ENCODE results near the gene VAT1L. TPM values are rescaled to one million over a fixed set of nuclear protein-coding genes. Genes with fewer than 3 reads are reported as not detected.
A peak's percentile ranks its signal among the peaks of the same experiment; 100 is the strongest.

Gene VAT1L, protein sequence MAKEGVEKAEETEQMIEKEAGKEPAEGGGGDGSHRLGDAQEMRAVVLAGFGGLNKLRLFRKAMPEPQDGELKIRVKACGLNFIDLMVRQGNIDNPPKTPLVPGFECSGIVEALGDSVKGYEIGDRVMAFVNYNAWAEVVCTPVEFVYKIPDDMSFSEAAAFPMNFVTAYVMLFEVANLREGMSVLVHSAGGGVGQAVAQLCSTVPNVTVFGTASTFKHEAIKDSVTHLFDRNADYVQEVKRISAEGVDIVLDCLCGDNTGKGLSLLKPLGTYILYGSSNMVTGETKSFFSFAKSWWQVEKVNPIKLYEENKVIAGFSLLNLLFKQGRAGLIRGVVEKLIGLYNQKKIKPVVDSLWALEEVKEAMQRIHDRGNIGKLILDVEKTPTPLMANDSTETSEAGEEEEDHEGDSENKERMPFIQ
- not detected for total RNA-seq

- H3K4me1 Mint-ChIP-seq (ENCODE audit: low read depth), result peaks cover 12% of the 10 kb centered on the region
- intact Hi-C loops (cut with micrococcal nuclease), result loop anchor here (5.0 kb wide), 2 partner anchors 66 to 111 kb away; partner anchors contain the start of gene NUDT7
- POLR2A ChIA-PET, result no interaction called here
- peak within 1 kb of the TSS; percentile 69 for H3K4me3 Mint-ChIP-seq
- peaks cover 65% of the 10 kb centered on the region for H3K27me3 Mint-ChIP-seq
- no peak within 1 kb of the TSS for H3K27ac Mint-ChIP-seq
- CTCF ChIA-PET, result no interaction called here
- no peaks in the 10 kb centered on the region for H3K36me3 Mint-ChIP-seq
- no peaks in the 10 kb centered on the region for H3K9me3 Mint-ChIP-seq
- DNase-seq, result peak; percentile 17
These were observed at the start of gene VAT1L for GRCh38 chr16:77788181-77789084. VAT1L (plus strand) TSS chr16:77788564; CDS start chr16:77788683, 119 bp downstream.

GRCh38 chr16:77738706-77739558 is 49.4 kb upstream of the VAT1L start:
- H3K36me3 Mint-ChIP-seq, result peaks cover 4% of the 10 kb centered on the region
- H3K27me3 Mint-ChIP-seq, result no peaks in the 10 kb centered on the region
- no peak for DNase-seq
- peaks cover 4% of the 10 kb centered on the region for H3K4me1 Mint-ChIP-seq (ENCODE audit: low read depth)
- no peak overlapping the region for H3K4me3 Mint-ChIP-seq
- no peak overlapping the region for H3K27ac Mint-ChIP-seq
- H3K9me3 Mint-ChIP-seq, result peaks cover 4% of the 10 kb centered on the region
- POLR2A ChIA-PET, result no interaction called here
- intact Hi-C loops (cut with micrococcal nuclease), result no loop called here
- CTCF ChIA-PET, result no interaction called here

DNA sequence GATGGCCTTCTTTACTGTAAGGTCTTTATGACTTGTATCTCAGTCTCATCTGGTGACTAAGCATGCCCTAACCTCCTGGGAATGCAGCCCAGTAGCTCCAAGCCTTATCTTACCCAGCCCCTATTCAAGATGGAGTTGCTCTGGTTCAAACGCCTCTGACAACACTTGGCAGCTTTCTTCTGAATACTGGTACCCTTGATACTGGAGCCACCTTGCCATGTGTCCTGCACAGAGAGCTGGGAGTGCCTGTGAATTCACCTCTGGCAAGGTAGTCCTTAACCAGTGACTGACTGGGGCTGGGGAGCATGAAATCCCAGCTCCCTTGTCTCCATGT is 48.8 kb upstream of the VAT1L start:
- no peak for DNase-seq
- Mint-ChIP-seq H3K9me3 (peaks cover 2% of the 10 kb centered on the region), H3K4me3 (no peak overlapping the region), H3K4me1 (ENCODE audit: low read depth) (peaks cover 4% of the 10 kb centered on the region), H3K27me3 (no peaks in the 10 kb centered on the region), H3K36me3 (peaks cover 2% of the 10 kb centered on the region), H3K27ac (no peak overlapping the region)
- CTCF ChIA-PET, result no interaction called here
- intact Hi-C loops (cut with micrococcal nuclease), result no loop called here
- POLR2A ChIA-PET, result no interaction called here

- Mint-ChIP-seq H3K4me3 (no peak overlapping the region), H3K4me1 (ENCODE audit: low read depth) (no peaks in the 10 kb centered on the region), H3K27ac (no peak overlapping the region), H3K9me3 (no peaks in the 10 kb centered on the region), H3K36me3 (no peaks in the 10 kb centered on the region), H3K27me3 (peaks cover 4% of the 10 kb centered on the region)
- DNase-seq, result no peak
- POLR2A ChIA-PET, result no interaction called here
- intact Hi-C loops (cut with micrococcal nuclease), result no loop called here
- CTCF ChIA-PET, result no interaction called here
These were observed 44.2 kb upstream of the VAT1L start for GRCh38 chr16:77744141-77744540.

DNA sequence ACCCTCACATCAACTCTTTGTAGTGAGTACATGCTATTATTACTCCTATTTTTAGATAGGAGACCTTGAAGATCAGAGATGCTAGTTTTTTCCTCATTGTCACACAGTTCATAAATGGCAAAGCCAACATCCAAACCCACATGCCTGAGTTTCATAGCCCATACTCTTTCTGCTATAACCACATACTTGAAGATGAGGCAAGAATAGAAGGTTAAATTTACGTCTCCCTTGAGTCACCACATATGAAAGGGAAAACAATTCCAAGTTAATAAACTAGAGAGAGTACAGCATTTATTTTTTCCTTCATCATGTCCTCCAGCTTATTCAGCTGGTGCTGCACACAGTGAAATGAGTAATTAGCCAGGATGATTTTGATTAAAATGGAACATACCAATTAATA is 42.4 kb upstream of the VAT1L start:
- peaks cover 6% of the 10 kb centered on the region for H3K27me3 Mint-ChIP-seq
- intact Hi-C loops (cut with micrococcal nuclease), result no loop called here
- DNase-seq, result no peak
- H3K4me3 Mint-ChIP-seq, result no peak overlapping the region
- no peaks in the 10 kb centered on the region for H3K9me3 Mint-ChIP-seq
- H3K4me1 Mint-ChIP-seq (ENCODE audit: low read depth), result no peaks in the 10 kb centered on the region
- no peaks in the 10 kb centered on the region for H3K36me3 Mint-ChIP-seq
- ChIA-PET POLR2A (no interaction called here), CTCF (no interaction called here)
- no peak overlapping the region for H3K27ac Mint-ChIP-seq

DNA sequence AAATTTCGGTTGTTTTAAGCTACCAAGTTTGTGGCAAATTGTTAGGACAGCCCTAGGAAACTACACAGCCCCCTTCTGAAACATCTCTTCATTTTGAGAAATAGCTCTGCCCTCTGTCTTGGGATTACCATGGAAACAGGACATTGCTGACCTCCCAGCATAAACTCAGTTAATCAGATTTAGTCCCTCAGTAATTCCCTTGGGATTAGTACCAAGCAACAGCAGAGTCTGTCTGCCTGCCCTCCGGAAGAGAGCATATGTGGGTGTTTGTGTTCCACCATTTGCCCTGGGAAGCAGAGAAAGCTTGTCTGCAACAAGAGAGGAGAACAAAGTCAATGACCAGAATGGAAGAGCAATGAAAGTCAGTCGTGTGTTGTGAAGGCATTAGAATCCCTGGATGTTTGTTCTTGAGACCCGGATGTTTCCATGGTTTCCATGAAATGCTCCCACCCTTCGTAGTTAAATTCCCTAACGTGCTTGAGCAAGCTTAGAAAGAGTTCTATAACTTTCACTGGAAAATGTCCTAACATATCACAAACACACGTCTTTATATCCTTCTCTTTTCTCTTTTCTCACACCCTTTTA is 39.9 kb upstream of the VAT1L start:
- intact Hi-C loops (cut with micrococcal nuclease), result no loop called here
- Mint-ChIP-seq H3K36me3 (no peaks in the 10 kb centered on the region), H3K4me3 (no peak overlapping the region), H3K4me1 (ENCODE audit: low read depth) (no peaks in the 10 kb centered on the region), H3K27me3 (peaks cover 8% of the 10 kb centered on the region), H3K27ac (no peak overlapping the region), H3K9me3 (no peaks in the 10 kb centered on the region)
- ChIA-PET POLR2A (no interaction called here), CTCF (no interaction called here)
- no peak for DNase-seq

DNA sequence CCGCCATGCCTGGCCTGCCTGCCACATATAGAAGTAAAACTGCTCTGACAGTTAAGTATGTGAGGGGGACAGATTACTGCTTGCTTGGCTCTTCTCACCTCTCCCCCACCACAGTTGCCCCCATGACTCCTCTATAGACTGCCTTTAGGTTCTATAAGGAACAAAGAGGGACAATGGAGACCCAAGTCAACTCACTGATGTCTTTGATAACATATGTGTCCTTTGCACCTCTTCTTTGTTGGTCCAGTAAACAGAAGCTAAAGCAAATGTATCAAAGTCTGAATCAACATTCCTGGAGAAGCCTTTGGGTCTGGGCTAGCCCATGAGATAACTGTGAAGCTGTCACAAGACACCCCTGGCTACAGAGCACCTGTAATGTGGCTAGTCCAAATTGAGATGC is 38.9 kb upstream of the VAT1L start:
- POLR2A ChIA-PET, result no interaction called here
- intact Hi-C loops (cut with micrococcal nuclease), result no loop called here
- no peak overlapping the region for H3K4me3 Mint-ChIP-seq
- no peak for DNase-seq
- H3K36me3 Mint-ChIP-seq, result no peaks in the 10 kb centered on the region
- H3K27ac Mint-ChIP-seq, result no peak overlapping the region
- H3K9me3 Mint-ChIP-seq, result no peaks in the 10 kb centered on the region
- H3K27me3 Mint-ChIP-seq, result peaks cover 8% of the 10 kb centered on the region
- H3K4me1 Mint-ChIP-seq (ENCODE audit: low read depth), result no peaks in the 10 kb centered on the region
- CTCF ChIA-PET, result no interaction called here

DNA sequence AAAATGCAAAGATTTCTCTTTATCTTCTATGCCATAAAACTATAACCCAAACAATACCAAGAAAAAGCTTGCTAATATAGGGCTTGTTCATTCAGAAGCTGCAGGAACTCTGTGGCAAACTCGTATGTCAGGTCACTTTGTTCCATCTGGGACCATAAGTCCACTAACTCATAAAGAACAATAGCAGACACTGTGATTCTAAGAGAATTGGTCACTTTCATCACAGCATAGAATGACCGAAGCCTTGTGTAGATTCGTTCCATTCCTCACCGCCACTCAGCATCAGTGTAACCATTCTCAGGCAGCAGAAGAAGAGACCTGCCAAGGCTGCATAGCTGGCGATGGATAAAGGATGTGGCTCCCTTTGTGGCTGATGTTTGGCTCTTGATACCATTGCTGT is 30.3 kb upstream of the VAT1L start:
- H3K27me3 Mint-ChIP-seq, result peaks cover 3% of the 10 kb centered on the region
- H3K27ac Mint-ChIP-seq, result no peak overlapping the region
- H3K9me3 Mint-ChIP-seq, result no peaks in the 10 kb centered on the region
- no peak for DNase-seq
- intact Hi-C loops (cut with micrococcal nuclease), result no loop called here
- no peaks in the 10 kb centered on the region for H3K4me1 Mint-ChIP-seq (ENCODE audit: low read depth)
- ChIA-PET CTCF (no interaction called here), POLR2A (no interaction called here)
- H3K4me3 Mint-ChIP-seq, result no peak overlapping the region
- H3K36me3 Mint-ChIP-seq, result no peaks in the 10 kb centered on the region

DNA sequence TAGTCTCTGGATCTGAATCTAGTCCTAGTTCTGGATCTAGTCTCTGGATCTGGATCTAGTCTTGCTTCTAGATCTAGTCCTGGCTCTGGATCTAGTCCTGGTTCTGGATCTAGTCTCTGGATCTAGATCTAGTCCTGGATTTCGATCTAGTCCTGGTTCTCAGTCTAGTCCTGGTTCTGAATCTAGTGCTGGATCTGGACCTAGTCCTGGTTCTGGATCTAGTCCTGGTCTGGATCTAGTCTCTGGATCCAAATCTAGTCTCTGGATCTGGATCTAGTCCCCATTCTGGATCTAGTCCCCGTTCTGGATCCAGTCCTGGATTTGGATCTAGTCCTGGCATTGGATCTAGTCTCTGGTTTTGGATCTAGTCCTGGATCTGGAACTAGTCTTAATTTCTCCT is 29.9 kb upstream of the VAT1L start:
- ChIA-PET POLR2A (no interaction called here), CTCF (no interaction called here)
- no peaks in the 10 kb centered on the region for H3K36me3 Mint-ChIP-seq
- H3K4me1 Mint-ChIP-seq (ENCODE audit: low read depth), result no peaks in the 10 kb centered on the region
- no peak overlapping the region for H3K27ac Mint-ChIP-seq
- DNase-seq, result no peak
- H3K4me3 Mint-ChIP-seq, result no peak overlapping the region
- H3K9me3 Mint-ChIP-seq, result no peaks in the 10 kb centered on the region
- intact Hi-C loops (cut with micrococcal nuclease), result no loop called here
- H3K27me3 Mint-ChIP-seq, result peaks cover 3% of the 10 kb centered on the region

- Mint-ChIP-seq H3K9me3 (no peaks in the 10 kb centered on the region), H3K36me3 (no peaks in the 10 kb centered on the region), H3K27me3 (peaks cover 3% of the 10 kb centered on the region), H3K4me1 (ENCODE audit: low read depth) (no peaks in the 10 kb centered on the region), H3K4me3 (no peak overlapping the region), H3K27ac (no peak overlapping the region)
- ChIA-PET CTCF (no interaction called here), POLR2A (no interaction called here)
- no peak for DNase-seq
- intact Hi-C loops (cut with micrococcal nuclease), result no loop called here
These were observed 29.2 kb upstream of the VAT1L start for GRCh38 chr16:77759201-77759600.

DNA sequence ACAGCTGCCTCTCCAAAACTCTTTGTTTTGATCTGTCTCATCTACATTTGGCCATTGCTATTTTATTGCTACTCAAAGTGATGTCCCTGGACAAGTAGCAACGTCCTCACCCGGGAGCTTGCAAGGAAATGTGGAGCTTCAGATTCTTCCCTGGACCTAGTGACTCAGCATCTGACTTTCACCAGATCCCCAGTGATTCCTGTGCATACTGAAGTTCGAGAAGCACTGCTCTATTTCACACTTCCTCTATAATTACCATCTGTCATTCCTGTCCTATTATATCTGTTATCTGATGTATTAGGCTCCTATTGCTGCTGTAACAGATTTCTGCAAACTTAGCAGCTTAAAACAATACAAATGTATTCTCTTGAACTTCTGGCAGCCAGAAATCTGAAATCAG is 28.5 kb upstream of the VAT1L start:
- ChIA-PET CTCF (no interaction called here), POLR2A (no interaction called here)
- no peak for DNase-seq
- H3K9me3 Mint-ChIP-seq, result no peaks in the 10 kb centered on the region
- intact Hi-C loops (cut with micrococcal nuclease), result no loop called here
- no peak overlapping the region for H3K4me3 Mint-ChIP-seq
- no peaks in the 10 kb centered on the region for H3K4me1 Mint-ChIP-seq (ENCODE audit: low read depth)
- no peak overlapping the region for H3K27ac Mint-ChIP-seq
- H3K36me3 Mint-ChIP-seq, result no peaks in the 10 kb centered on the region
- peaks cover 3% of the 10 kb centered on the region for H3K27me3 Mint-ChIP-seq

DNA sequence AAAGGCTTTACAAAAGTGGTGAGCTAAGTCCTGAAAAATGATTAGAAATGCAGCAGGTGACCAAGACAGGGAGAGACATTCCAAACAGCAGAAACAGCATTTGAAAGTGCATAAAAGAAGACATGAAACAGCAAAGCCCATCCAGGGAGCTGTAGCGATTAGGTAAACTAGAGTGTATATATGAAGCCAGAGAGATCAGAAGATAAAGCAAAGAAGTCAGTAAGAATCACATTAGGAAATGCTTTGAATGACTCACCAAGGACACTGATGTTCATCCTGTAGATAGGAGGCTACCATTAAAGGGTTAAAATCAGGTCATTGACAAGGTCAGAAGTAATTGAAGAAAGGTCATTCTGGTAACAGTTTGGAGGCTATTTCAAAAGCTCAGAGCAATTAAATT is 27.6 kb upstream of the VAT1L start:
- H3K4me1 Mint-ChIP-seq (ENCODE audit: low read depth), result no peaks in the 10 kb centered on the region
- intact Hi-C loops (cut with micrococcal nuclease), result no loop called here
- H3K4me3 Mint-ChIP-seq, result no peak overlapping the region
- no peaks in the 10 kb centered on the region for H3K36me3 Mint-ChIP-seq
- ChIA-PET POLR2A (no interaction called here), CTCF (no interaction called here)
- no peaks in the 10 kb centered on the region for H3K9me3 Mint-ChIP-seq
- H3K27ac Mint-ChIP-seq, result no peak overlapping the region
- no peak for DNase-seq
- peaks cover 3% of the 10 kb centered on the region for H3K27me3 Mint-ChIP-seq
